WTC11 (cell line): Measurements from ENCODE around the gene AQP12A.

ENCODE experiments used
- CTCF ChIP-seq: fragments of 200-600 bp; IDR thresholded peaks from 2 replicates; pipeline ENCODE4 v1.8.0; 2022; ENCODE audit warnings: antibody characterized with exemption
- FOXJ3 ChIP-seq: sonication (generic); formaldehyde crosslinking; IDR thresholded peaks from 2 replicates; pipeline ENCODE4 v1.9.0; 2021; ENCODE audit warnings: missing genetic modification reagents, mild to moderate bottlenecking, borderline replicate concordance
- JAZF1 ChIP-seq: fragments of 250-450 bp; sonication (Bioruptor Pico); IDR thresholded peaks from 2 replicates; pipeline ENCODE4 v1.9.0; 2021; ENCODE audit warnings: moderate library complexity, mild to moderate bottlenecking, inconsistent platforms
- MLX ChIP-seq: sonication (generic); formaldehyde crosslinking; IDR thresholded peaks from 2 replicates; pipeline ENCODE4 v1.8.1; 2023; ENCODE audit warnings: mild to moderate bottlenecking, missing genetic modification reagents, moderate library complexity
- NFYB ChIP-seq: sonication (generic); formaldehyde crosslinking; conservative IDR thresholded peaks from 2 replicates; pipeline ENCODE4 v1.8.0; 2022; ENCODE audit warnings: low read depth, missing genetic modification reagents
- OVOL2 ChIP-seq: fragments of 250-450 bp; sonication (Bioruptor Pico); IDR thresholded peaks from 2 replicates; pipeline ENCODE4 v1.9.0; 2021; ENCODE audit warnings: mild to moderate bottlenecking, borderline replicate concordance
- SMAD3 ChIP-seq: sonication (generic); formaldehyde crosslinking; IDR thresholded peaks from 2 replicates; pipeline ENCODE4 v1.8.0; 2022; ENCODE audit warnings: missing genetic modification reagents, mild to moderate bottlenecking, borderline replicate concordance

- TF ChIP-seq CTCF (no peak), NFYB (CRISPR knock-in tag) (no peak), JAZF1 (CRISPR knock-in tag) (no peak), SMAD3 (CRISPR knock-in tag) (no peak), OVOL2 (CRISPR knock-in tag) (no peak), MLX (CRISPR knock-in tag) (no peak), FOXJ3 (CRISPR knock-in tag) (no peak)
Measured at GRCh38 chr2:240643093-240643810, 48.4 kb upstream of the AQP12A start.
